Rectal smooth muscle tissue (tissue), 1 donor: ENCODE results near the gene TDRD10.
"Not testable (repeated sequence)": the region's sequence is repeated elsewhere in the genome, so short reads cannot be mapped to it uniquely, and the experiment has no call there.

Experiments used
- H3K27ac ChIP-seq: one replicate; pipeline ENCODE4 v1.7.0; 2013; ENCODE audit warnings: low read depth, low read length, inconsistent platforms
- H3K27me3 ChIP-seq: one replicate; pipeline ENCODE4 v1.7.0; 2013; ENCODE audit warnings: low read length; ENCODE audit not compliant: control insufficient read depth, insufficient read depth
- H3K36me3 ChIP-seq: one replicate; pipeline ENCODE4 v1.7.0; 2013; ENCODE audit warnings: low read length; ENCODE audit not compliant: control insufficient read depth, insufficient read depth
- H3K4me1 ChIP-seq: one replicate; pipeline ENCODE4 v1.7.0; 2013; ENCODE audit warnings: low read length; ENCODE audit not compliant: control insufficient read depth, insufficient read depth
- H3K4me3 ChIP-seq: one replicate; pipeline ENCODE4 v1.7.0; 2013; ENCODE audit warnings: low read length
- H3K9ac ChIP-seq: one replicate; pipeline ENCODE4 v1.7.0; 2013; ENCODE audit warnings: low read length

The TDRD10 gene

DNA sequence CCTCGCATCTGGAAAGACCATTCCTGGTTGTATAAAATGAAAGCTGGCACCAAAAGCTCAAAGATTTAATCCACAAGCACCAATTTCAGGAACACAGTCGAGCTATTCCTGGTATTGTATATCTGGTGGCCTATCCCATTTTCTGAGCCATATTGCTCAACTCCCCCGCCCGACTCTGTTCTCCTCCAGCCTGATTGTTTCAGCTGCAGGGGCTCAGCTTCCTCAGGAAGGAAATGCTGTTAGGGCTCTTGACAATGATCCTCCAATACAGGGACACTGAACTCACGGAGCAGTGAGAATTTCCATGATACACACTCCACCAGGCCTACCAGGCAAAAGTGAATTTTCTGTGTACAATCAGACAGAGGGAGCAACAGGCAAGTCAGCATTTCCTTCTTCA is 16.9 kb upstream of the TDRD10 start:
- Histone ChIP-seq H3K27me3 (no peaks in the 10 kb centered on the region), H3K36me3 (no peaks in the 10 kb centered on the region), H3K4me3 (no peak overlapping the region), H3K9ac (no peak overlapping the region), H3K4me1 (no peaks in the 10 kb centered on the region), H3K27ac (no peak overlapping the region)

- no peaks in the 10 kb centered on the region for H3K4me1 ChIP-seq
- no peaks in the 10 kb centered on the region for H3K27me3 ChIP-seq
- H3K36me3 ChIP-seq = no peaks in the 10 kb centered on the region
- H3K4me3 ChIP-seq = no peak overlapping the region
- H3K27ac ChIP-seq = no peak overlapping the region
- no peak overlapping the region for H3K9ac ChIP-seq
Observed at GRCh38 chr1:154485910-154486496, 16.0 kb upstream of the TDRD10 start.

DNA sequence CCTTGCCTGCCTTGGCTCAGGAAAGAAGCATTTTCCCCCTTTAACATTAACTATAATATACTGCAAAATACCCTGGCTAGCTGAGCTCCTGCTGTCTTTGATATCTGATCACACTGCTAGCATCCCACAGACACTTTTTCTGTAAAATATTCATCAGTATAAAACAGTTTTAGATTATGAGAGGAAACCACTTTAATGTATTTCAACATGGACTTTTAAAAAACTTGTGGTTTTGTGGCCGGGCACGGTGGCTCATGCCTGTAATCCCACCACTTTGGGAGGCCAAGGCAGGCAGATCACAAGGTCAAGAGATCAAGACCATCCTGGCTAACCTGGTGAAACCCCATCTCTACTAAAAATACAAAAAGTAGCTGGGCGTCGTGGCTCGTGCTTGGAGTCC is 15.3 kb upstream of the TDRD10 start:
- H3K27ac ChIP-seq, H3K27me3 ChIP-seq, H3K4me1 ChIP-seq, H3K36me3 ChIP-seq, H3K9ac ChIP-seq, H3K4me3 ChIP-seq: not testable (repeated sequence)

DNA sequence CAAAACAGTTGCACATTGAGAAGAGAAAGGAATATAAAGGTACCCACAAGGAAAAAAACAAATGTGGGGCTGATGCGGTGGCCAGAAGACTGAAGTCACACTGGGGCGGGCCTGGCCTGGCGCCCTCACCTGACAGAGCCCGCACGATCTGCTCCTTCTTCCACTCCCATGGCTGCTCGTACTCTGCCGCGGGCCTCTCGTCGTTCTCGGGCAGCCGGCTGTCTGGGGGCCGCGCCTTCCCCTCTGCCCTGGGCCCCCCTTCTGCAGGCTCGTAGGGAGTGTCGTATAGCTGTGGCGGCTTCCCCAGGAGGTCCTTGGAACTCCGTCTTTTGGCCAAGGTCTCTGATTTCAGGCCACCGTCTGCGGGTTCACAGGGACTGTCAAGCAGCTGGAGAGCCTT is 13.1 kb upstream of the TDRD10 start:
- Histone ChIP-seq H3K4me1 (no peaks in the 10 kb centered on the region), H3K9ac (no peak overlapping the region), H3K36me3 (no peaks in the 10 kb centered on the region)

DNA sequence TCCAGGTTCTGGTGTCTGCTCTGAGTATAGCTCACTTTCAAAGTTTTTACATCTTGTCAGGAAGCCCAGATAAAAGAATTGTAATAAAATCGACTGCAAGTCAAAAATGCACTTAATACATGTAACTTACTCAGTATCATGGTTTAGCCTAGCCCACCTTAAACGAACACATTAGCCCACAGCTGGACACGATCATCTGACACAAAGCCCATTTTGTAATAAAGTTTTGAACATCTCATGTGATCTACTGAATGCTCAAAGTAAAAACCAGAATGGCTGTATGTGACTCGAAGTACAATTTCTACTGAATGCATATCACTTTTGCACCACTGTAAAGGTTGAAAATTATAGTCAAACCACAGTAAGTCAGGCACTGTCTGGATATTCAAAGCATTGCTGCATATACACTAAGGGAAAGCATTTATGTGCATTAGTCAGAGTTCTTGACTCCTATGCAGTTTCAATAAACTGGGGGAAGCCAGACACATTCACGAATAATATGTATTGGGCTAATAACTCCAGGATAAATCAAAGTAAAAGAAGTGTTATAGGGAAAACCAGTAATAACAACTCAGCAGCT is 12.2 kb upstream of the TDRD10 start:
- Histone ChIP-seq H3K36me3 (no peaks in the 10 kb centered on the region), H3K27ac (no peak overlapping the region), H3K4me3 (no peak overlapping the region), H3K27me3 (no peaks in the 10 kb centered on the region), H3K4me1 (no peaks in the 10 kb centered on the region), H3K9ac (no peak overlapping the region)

More for the DNA sequence above, 13.1 kb upstream of the TDRD10 start:
- no peaks in the 10 kb centered on the region for H3K27me3 ChIP-seq
- H3K27ac ChIP-seq = no peak overlapping the region
- no peak overlapping the region for H3K4me3 ChIP-seq

DNA sequence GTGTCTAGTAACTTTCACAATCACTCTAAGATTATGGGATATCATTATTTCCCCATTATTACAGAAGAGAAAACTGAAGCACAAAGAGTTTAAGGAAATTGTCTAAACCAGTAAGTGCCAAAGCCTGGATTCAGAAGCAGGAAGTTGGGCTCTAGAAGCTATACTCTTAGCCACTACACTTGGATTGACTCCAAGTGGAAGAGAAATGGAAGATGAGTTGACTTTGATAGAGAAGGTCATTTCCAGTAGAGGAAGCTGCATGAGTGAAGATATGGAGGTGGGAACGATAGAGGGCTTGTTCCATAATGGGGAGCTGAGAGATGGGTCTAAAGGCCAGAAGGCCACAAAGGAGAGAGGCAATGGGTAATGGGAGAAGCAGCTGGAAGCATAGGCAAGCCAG is 11.7 kb upstream of the TDRD10 start:
- no peaks in the 10 kb centered on the region for H3K4me1 ChIP-seq
- no peak overlapping the region for H3K9ac ChIP-seq
- H3K27me3 ChIP-seq = no peaks in the 10 kb centered on the region
- no peak overlapping the region for H3K27ac ChIP-seq
- no peak overlapping the region for H3K4me3 ChIP-seq
- H3K36me3 ChIP-seq = no peaks in the 10 kb centered on the region

DNA sequence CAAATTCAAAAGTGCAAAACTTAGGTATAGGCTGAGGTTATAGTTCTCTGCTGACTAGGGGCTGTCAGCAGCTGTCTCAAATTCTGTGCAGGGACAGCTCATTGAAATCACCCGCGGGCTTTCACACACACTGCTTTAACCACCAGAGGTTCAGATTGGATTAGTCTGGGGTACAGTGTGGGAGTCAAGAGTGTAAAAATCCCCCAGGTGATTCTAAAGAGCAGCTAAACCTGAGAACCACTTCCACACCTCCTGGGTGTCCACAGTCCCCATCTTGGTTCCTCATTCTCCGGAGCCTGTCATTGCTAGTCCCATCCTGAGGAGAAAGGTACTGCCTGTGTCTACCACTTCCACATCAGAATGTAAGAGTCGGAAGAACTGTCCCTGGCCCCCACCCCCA is 9.9 kb upstream of the TDRD10 start:
- H3K36me3 ChIP-seq = no peaks in the 10 kb centered on the region
- H3K27ac ChIP-seq = no peak overlapping the region
- no peaks in the 10 kb centered on the region for H3K4me1 ChIP-seq
- H3K27me3 ChIP-seq = no peaks in the 10 kb centered on the region
- H3K4me3 ChIP-seq = no peak overlapping the region
- no peak overlapping the region for H3K9ac ChIP-seq

GRCh38 chr1:154493276-154493675 is 8.7 kb upstream of the TDRD10 start:
- Histone ChIP-seq H3K27ac (no peak overlapping the region), H3K4me1 (no peaks in the 10 kb centered on the region), H3K4me3 (no peak overlapping the region), H3K27me3 (no peaks in the 10 kb centered on the region), H3K36me3 (no peaks in the 10 kb centered on the region), H3K9ac (no peak overlapping the region)

DNA sequence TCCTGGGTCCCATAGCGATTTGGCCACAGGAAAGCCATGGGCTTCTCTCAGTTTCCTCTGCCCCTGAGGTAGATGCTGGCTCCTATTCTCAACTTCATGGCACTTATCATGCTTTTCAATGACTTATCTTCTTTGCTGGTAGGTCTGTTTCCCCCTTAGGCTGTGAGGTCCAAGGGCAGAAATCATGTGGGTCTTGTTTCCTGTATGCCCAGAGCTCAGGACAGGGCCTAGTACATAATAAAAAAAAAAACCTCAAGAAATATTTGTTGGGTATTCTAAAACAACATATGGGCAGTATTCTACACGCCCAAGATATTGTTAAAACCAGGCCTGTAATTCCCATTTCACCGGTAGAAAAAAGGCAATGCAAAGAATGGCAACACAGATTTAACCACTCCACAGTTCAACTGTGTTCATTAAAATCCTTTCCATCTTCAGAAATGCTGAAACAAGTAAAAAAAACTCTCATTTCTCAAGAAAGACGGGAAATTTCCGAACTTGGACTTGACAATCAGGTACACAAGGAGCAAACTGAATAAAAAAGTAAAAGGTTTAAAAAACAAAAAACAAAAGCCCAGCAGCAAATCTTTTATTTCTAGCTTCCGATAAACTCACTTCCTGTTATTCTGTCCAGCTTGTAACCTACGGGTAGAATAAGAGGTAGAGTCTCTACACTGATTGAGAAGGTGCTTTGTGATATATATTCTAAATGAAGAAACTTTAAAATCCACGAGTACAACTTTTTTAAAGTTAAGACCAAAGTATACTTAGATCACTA is 6.3 kb upstream of the TDRD10 start:
- Histone ChIP-seq H3K4me1 (no peaks in the 10 kb centered on the region), H3K4me3 (no peak overlapping the region), H3K36me3 (no peaks in the 10 kb centered on the region), H3K9ac (no peak overlapping the region), H3K27ac (no peak overlapping the region), H3K27me3 (peaks cover 3% of the 10 kb centered on the region)

DNA sequence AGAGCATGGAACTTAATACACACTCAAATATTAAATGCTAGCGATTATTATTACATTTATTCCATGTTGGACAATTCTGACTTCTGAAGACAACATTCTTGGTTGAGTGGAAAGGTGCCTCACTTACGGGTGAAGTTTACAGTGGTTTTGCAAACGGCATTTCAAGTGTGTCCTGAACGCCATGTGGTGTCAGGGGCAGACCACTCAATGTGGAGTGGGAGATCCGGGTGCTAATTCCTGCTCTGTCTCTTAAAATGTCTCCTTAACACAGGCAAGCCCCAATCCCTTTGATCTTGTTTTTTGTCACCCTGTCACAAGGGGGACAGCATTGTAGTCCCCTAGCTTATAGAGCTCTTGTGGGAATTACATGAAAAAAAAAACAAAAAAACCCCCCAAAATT is 5.6 kb upstream of the TDRD10 start:
- Histone ChIP-seq H3K36me3 (no peaks in the 10 kb centered on the region), H3K9ac (no peak overlapping the region), H3K27me3 (peaks cover 6% of the 10 kb centered on the region), H3K4me1 (no peaks in the 10 kb centered on the region), H3K4me3 (no peak overlapping the region), H3K27ac (no peak overlapping the region)

DNA sequence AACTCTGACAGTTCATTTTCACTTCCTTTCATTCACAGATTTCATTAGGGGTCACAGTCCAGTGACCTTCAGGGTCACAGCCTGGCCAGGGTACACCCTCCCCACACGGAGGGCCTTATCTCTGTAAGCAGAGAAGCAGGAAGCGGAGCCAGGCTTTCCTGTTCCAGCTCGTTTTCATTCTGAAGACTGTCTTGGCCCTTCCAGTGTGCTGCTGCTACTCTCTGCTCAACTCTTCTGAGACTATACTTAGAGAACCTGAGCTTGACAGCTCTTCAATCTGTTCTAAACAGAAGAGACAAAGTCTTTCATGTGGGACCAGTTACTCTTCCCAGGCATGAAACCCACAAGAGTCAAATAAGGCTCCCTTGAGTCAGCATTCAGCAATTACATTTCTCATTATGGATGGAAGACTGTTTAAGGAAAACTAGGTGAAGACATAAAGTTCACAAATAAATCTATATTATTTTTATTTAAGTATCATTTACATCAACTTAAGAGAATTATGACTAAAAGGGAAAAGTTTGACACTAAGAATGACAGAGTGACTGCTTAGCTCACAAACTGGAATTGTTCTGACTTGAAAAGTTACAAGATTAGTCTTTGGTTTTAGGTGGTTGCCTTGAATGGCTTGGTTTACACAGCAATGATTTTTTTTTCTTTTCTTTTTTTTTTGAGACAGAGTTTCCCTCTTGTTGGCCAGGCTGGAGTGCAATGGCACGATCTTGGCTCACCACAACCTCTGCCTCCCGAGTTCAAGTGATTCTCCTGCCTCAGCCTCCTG is 4.8 kb upstream of the TDRD10 start:
- no peak overlapping the region for H3K4me3 ChIP-seq
- H3K9ac ChIP-seq = no peak overlapping the region
- no peaks in the 10 kb centered on the region for H3K36me3 ChIP-seq
- no peak overlapping the region for H3K27ac ChIP-seq
- H3K4me1 ChIP-seq = no peaks in the 10 kb centered on the region
- H3K27me3 ChIP-seq = peaks cover 7% of the 10 kb centered on the region

GRCh38 chr1:154499446-154499845 is 2.6 kb upstream of the TDRD10 start:
- H3K27ac ChIP-seq = no peak overlapping the region
- H3K27me3 ChIP-seq = peaks cover 7% of the 10 kb centered on the region
- H3K4me1 ChIP-seq = no peaks in the 10 kb centered on the region
- no peak overlapping the region for H3K4me3 ChIP-seq
- H3K36me3 ChIP-seq = no peaks in the 10 kb centered on the region
- H3K9ac ChIP-seq = no peak overlapping the region
